Occipital lobe (tissue), 2 donors: ENCODE measurements around the gene RPL39L. TPM values are rescaled to one million over a fixed set of nuclear protein-coding genes. Genes with fewer than 3 reads are reported as not detected.
"Not testable (repeated sequence)": the region's sequence is repeated elsewhere in the genome, so short reads cannot be mapped to it uniquely, and the experiment has no call there.

Experiments used
- DNase-seq: peaks from one replicate; lab custom pipeline; 2025; lab: John Stamatoyannopoulos, UW
- total RNA-seq: library from RNA; depleted of rRNA; stranded (reverse); fragments of >200 nt; gene quantifications from one replicate; pipeline ENCODE4 v1.2.3, GENCODE V29; 2014

RPL39L gene
- total RNA-seq = 16.7 TPM

DNA sequence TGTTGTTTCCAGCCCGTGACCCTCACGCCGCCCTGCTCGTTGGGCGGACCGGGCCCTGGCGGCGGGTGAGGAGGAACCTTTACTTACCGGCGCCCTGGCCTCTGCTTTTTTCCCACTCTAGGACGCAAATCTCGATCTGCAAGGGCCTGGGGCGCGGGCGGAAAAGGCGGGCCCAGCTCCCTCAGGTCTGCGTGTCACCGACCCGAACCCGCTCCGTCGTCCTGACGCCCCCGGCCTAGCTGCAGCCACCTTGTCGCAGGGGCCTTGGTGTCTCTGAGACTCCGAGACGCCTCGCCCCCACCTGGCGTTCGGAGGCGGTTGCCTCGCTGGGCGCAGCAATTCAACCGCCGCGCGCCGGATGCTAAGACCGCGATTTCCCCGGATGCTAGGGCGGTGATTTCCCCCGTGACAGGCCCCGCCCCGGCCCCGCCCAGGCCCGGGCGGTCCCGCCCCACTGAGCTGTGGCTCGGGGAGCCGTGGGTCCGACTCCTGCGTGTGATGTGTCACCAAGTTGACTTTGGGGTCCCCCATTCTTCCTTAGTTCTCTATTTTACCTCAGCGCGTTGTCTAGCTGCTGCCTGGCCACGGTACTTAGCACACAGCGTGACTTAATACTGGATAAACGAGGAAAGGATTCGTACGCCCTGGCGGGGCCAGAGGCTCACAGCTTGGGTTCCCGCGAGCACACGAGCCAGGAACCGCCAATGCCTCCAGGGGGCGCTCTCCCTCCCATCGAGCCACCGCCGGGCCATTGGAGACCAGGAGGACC, at the start of gene RPL39L:
TSS of gene RPL39L (minus strand) at position 371 of the 769 bp plus-strand sequence. CDS start 18,196 bp downstream, outside the sequence.
- peak; percentile 77 for DNase-seq

DNA sequence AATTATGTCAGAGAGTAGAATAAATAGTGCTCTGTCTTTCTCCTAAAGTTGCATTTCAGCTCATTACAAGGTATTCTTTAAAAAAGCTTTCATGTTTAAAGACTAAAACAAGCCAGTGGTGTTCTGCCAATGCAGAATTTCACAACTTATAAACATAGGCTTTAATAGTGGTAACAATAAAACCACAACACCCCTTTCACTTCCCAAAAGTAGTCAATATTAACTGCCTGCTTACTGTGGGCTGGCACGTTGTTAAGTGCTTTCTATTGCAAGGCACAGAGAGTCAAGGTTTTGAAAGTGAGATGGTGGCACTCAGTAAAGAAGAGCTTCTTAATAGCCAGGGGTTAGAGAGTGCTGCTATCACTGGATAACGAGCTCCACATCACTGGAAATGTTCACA, 49.6 kb upstream of the RPL39L start:
- DNase-seq = no peak

DNA sequence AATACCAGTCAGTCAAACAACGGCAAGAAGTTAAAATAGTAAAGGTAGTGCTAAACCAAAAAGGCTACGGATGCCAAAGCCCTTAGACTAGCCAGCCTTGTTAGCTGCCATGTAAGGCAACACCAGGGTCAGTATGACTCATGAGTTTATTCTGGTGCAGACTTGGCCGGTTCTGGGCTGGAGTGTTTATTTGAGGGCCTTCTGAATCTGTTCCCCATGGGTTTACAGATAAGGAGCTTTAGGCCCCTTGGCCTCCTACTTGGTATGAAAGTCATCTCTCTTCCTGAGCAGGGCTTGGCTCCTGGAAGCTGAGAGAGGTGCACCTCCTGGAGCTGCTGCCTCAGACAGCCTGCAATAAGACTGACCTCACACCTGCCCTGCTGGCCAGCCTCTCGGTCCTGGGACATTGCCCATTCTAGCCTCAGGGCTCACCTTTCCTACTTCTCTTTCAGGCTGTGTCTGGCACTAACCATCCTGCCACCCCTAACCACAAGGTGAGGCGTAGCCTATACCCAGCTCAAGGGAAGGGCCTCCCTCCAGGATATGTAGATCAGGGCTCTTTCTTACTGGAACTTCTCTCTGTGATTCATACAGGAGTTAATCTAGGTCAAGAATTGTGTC, 47.6 kb upstream of the RPL39L start:
- DNase-seq = no peak

DNA sequence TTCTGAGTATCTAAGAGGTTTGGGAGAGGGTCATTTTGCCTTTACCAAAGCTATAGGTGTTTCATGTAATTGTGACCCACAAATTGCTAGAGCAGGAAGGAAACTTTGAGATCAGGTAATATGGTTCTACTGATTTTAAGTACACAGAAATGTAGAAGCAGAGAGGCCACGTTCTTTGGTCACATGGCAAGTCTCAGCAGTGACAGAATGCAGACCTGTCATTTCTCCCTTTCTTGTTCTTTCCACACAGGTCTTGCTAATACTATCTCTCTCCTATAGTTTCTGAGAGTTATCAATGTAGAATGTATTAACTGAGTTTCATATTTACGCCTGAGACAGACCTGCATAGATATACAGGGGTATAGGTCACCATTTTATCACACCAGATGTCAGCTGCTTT, 47.1 kb upstream of the RPL39L start:
- no peak for DNase-seq

DNA sequence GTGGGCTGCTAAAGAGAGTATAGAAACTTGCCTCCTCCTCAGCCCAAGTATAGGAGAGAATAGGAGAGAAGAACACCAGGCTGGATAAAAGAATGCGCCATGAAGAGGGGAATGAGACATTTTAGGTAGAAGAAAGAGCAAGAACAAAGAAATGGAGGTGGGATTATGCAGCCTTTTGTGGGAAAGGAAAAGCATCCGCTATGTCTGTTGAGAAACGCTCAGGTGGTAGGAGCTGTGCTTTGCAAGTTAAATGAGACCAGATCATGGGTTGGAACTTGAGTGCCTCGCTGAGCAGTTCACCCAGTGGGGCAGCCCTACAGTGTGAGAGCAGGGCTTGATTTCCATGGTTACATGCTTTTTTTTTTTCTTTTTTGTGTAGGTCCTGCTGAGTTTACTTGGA, 46.5 kb upstream of the RPL39L start:
- no peak for DNase-seq

DNA sequence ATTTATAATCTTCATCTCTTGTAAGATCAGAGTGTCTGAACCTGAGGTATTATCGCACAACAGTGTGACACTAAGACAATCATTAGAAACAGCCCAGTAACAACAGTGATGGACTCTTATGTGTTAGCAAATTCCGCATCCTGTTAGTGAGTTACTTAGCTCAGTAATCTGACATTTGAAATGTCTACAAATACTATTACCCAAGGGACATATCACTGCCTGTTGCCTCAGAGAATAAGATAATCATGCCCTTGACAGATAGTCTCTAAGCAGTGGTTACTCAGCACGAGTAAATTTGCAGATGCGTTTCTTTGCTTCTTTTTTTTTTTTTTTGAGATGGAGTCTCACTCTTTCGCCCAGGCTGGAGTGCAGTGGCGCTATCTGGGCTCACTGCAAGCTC, 44.6 kb upstream of the RPL39L start:
- DNase-seq = no peak

DNA sequence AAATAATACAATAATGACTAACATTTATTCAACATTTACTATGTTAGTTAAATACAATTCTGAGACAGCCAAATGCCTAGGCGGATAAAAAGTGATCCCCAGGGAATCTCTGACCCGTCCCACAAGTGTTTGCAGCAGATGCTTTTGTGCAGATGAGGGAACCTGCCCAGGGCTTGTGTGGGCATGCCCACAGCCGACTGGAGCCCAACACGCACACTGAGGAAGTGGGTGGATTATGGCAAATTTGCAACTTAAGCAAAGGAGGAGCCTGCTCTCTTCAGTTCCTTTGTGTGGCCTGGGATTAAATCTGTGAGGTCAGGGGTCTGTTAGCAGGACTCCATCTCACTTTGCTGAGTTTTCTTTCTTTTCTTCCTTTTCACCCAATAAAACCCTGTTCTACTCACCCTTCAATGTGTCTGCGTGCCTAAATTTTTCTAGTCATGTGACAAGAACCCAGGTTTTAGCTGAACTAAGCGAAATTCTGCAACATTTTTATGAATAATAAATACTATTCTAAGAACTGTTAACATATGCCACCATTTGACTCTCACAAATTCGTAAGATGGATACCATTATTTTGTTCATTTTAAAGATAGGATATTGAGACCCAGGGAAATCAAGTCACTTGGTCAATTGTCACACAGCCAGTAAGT, 44.0 kb upstream of the RPL39L start:
- no peak for DNase-seq

DNA sequence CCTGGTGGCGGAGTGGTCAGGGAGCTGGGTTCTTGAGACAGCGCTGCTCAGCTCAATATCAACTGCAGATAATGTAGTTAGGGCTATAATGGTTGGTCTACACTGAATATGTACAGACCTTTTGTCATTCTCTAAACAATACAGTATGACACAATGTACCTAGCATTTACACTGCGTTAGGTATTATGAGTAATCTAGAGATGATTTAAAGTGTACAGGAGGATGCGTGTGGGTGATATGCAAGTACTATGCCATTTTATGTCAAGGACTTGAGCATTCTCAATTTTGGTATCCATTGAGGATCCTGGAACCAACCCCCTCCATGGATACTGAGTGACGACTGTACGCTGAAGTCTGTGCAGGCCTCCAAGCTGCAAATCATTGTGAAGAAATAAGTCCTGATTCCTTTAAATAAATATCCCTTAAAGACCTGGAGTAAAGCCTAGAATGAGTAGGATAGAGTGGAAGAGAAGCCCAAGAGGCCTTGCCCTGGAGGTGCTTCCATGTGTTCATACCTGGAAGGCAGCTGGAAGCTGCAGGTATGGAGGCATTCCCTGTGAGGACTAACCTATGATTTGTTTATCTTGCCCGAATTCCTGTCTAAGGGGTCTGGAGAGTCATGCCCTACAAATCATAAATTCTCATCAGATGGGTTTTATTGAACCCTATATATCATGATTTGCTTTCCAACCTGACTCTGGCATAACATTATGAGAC, 42.3 kb upstream of the RPL39L start:
- DNase-seq = no peak

DNA sequence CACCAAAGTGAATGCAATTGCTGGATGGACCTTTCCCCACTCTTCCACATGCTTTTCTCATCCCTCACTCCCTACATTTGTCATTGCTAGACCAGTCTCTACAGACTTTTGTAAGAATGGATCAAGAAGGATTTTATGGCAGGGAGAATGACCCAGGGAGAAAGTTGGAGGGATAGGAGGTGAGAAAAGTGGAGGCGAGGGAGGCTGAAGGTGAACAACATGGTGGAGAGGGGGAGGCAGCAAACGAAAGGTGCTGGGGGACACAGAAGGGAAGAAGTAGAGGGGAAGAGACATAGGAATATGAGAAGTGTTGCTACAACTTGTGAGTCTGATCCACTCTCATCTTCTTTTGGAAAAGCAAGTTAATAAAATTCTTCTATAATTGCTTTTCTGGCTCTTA, 33.6 kb upstream of the RPL39L start:
- no peak for DNase-seq

DNA sequence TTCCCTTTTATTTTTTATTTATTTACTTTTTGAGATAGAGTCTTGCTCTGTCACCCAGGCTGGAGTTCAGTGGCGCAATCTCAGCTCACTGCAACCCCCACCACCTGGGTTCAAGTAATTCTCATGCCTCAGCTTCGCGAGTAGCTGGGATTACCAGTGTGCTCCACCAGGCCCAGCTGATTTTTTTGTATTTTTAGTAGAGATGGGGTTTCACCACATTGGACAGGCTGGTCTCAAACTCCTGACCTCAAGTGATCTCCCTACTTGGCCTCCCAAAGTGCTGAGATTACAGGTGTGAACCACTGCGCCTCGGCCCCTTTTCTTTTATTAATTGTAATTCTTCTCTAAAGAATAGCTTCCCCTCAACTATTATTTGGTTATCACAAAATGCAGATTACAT, 31.6 kb upstream of the RPL39L start:
- not testable (repeated sequence) for DNase-seq

DNA sequence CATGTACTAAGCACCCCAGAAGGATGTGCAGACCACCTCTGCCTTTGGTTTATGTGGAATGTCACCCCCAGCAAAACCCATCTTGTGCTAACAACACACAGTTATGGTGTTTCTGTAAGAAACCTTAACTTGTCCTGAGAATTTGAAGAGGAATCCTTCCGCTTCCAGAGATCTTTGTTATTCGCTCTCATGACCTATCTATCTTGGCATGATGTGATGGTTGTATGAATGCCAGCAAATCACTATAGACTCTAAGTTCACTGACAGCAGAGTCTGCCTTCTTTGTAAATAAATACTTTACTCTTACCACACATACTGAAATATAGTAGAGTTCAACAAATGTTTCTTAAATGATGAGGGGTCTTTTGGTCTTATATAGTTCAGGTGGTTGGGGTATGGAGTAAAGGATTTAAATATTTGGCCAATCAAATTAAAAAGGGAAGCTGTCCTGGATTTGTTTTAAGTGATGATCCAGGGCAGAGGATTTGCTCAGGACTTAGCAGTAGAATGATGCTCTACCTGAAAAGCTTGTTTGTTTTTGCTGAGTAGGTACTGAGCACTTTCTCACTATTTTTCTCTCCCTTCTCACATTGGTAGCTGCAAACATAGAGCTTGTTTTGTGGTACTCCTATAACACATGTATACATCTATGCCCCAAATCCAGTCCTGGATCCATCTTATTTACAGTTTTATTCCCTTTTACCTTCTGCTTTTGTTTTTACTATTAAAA, 30.1 kb upstream of the RPL39L start:
- DNase-seq = no peak

DNA sequence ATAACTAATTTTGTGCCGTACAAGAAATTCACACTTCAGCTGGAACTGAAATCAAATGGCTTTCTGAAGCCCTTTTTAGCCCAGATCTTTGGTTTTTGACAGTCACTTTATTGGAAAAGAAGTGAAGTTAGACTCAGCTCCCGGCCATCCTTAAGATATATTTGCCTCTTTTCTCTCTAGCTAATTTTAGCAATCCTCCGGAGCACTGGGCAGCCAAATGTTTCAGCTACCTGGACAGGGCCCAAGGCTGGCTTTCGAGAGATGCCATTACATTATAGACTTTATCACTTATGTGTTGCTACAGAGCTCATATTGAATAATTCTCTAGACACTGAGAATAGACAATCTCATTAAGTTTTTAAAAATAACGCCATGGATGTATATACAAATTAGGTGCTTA, 28.5 kb upstream of the RPL39L start:
- no peak for DNase-seq

DNA sequence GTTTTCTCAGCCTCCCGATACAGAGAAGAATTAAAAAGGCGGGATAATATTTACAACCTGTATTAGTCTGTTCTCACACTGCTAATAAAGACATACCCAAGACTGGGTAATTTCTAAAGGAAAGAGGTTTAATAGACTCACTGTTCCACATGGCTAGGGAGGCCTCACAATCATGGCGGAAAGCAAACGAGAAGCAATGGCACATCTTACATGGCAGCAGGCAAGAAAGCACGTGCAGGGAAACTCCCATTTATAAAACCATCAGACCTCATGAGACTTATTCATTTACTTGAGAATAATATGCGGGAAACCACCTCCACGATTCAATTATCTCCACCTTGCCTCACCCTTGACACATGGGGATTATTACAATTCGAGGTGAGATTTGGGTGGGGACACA, 27.5 kb upstream of the RPL39L start:
- no peak for DNase-seq

DNA sequence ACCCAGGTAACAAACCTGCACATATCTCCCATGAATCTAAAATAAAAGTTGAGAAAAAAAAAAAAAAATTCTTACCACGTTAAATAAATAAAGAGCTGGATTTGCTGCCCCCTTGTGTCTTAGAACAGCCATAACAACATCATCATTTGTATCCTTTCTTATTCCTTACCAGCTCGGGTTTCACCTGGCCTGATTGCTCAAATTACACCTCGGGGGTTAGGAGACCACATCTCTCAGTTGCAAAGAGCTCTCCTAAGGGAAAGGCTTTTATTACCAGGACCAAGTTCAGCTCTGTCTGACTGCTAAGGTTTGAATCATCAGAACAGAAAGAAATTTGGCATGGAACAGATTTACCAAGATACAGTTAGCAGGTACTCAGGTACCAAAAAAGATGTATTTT, 25.8 kb upstream of the RPL39L start:
- no peak for DNase-seq

DNA sequence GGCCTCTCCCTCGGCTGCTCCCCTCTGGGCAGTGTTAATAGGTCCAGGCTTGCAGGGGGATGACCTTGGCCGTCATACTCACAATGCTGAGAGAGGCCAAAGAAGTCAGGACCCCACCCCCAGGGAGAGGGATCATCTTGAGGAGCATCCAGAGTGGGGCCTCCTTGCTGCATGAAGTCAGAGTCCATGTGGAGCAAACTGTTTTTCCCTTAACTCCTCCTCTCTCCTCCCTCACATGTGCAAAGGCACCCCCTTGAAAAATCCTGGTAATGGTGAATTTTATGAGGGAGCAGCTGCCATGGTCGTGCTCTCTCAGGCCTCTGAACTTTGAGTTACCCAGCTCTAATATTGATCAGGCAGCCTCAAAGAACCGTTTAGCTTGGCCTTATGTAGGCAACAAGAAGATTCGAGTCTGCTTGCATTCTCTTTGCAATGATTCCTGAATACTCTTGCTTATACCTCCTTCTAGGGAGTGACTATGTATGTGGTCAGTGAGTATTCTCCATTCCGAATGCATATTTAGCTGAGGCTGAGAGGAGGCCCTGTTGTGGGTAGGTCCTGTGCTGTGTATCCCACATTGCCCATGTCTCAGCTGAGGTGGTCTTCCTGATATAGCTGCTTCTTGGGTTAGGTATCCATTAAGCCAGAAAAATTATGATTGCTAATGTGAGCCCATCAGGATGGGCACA, 23.1 kb upstream of the RPL39L start:
- no peak for DNase-seq

DNA sequence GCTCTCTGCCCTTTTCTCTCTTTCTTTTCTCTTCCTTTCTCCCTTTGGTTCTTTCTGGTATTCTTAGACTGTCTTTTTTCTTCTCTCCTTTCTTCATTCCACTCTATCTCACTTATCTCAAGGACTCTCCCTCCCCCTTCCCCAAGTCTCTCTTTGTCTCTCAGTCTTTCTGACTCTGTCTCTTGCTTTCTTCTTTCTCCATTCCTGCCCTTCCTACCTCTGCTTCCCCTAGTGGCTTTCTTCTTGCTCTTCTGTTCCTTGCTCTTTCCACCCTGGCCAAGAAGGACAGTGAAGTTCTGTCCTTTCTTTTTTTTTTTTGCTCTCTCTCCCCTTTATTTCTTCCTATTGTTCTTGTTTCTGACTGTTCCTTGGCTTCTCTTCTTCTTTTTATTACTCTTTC, 22.3 kb upstream of the RPL39L start:
- no peak for DNase-seq

DNA sequence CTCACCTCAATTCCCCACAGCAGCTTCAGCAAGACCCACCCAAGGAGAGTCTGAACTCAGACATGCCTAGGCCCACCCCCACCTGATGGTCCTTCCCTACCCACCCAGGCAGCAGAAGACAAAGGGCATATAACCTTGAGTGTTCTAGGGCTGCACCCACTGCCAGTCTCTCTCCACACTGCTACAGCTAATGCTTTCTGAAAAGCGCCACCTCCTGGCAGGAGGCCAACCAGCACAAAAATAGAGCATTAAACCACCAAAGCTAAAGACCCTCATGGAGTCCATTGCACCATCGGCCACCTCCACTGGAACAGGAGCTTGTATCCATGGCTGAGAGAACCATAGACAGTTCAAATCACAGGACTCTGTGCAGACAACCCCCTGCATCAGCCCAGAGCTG, 11.3 kb upstream of the RPL39L start:
- no peak for DNase-seq

DNA sequence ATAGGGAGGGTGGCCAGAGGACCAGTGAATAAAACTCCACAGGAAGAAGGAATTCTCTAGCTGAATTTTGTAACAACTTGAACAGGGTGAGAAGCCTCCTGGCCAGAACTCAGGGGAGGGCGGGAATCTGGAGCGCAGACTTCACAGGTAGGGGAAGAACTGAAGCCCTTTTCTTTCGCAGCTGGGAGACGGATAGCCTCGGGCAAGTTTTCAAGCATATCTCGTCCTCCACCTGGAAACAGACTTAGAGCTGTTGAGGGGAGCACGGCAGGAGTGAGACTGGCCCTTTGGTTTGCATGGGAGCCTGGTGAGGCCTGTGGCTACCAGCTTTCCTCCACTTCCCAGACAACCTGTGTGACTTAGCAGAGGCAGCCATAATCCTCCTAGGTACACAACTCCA, 10.9 kb upstream of the RPL39L start:
- no peak for DNase-seq

DNA sequence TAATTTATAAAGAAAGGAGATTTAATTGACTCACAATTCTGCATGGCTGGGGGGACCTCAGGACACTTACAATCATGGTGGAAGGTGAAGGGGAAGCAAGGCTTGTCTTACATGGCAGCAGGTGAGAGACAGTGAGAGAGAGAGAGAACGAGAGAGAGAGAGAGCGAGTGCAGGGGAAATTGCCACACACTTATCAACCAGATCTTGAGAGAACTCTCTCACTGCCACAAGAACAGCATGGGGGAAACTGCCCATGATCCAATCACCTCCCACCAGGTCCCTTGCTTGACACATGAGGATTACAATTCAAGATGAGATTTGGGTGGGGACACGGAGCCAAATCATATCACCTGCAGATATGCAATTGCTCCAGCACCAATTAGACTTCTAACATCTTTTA, 7.1 kb upstream of the RPL39L start:
- DNase-seq = no peak

DNA sequence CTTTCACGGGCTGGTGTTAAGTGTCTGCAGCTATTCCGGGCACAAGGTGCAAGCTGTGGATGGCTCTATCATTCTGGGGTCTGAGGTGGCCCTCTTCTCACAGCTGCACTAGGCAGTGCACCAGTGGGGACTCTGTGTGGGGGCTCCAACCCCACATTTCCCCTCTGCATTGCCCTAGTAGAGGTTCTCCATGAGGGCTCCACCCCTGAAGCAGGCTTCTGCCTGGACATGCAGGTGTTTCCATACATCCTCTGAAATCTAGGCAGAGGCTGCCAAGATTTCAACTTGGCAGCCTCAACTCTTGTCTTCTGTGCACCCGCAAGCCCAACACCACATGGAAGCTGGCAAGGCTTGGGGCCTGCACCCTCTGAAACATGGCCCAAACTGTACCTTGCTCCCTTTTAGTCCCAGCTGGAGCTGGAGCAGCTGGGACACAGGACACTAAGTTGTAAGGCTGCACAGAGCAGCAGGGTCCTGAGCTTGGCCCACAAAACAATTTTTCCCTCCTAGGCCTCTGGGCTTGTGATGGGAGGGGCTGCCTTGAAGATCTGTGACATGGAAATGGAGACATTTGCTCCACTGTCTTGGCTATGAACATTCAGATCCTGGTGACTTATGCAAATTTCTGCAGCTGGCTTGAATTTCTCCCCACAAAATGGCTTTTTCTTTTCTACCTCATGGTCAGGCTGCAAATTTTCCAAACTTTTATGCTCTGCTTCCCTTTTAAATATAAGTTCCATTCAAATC, 6.0 kb upstream of the RPL39L start:
- no peak for DNase-seq
